Skeletal muscle tissue (tissue), 4 donors: ENCODE measurements around the gene FLT3. TPM values are rescaled to one million over a fixed set of nuclear protein-coding genes. Genes with fewer than 3 reads are reported as not detected.

Experiments
- H3K27ac ChIP-seq: one replicate; pipeline ENCODE4 v1.7.0; 2013; ENCODE audit warnings: mild to moderate bottlenecking, low read depth, low read length, inconsistent platforms
- H3K27me3 ChIP-seq, 3 donors: one replicate each; pipeline ENCODE4 v1.7.0; 2013; ENCODE audit warnings: low read length in 3 of 3; ENCODE audit not compliant: control insufficient read depth in 3 of 3, insufficient read depth in 3 of 3
- H3K36me3 ChIP-seq, 3 donors: one replicate each; pipeline ENCODE4 v1.7.0; 2013; ENCODE audit warnings: low read length in 3 of 3; ENCODE audit not compliant: control insufficient read depth in 3 of 3, insufficient read depth in 3 of 3
- H3K4me1 ChIP-seq, 3 donors: one replicate each; pipeline ENCODE4 v1.7.0; 2013; ENCODE audit warnings: low read length in 3 of 3, mild to moderate bottlenecking in 3 of 3; ENCODE audit not compliant: control insufficient read depth in 3 of 3, insufficient read depth in 3 of 3
- H3K4me3 ChIP-seq, 3 donors: one replicate each; pipeline ENCODE4 v1.7.0; 2013; ENCODE audit warnings: low read length in 3 of 3
- H3K9ac ChIP-seq, 3 donors: one replicate each; pipeline ENCODE4 v1.7.0; 2013; ENCODE audit warnings: low read length in 3 of 3, mild to moderate bottlenecking in 3 of 3, moderate library complexity in 2 of 3, low read depth in 1 of 3
- H3K9me3 ChIP-seq, 3 donors: one replicate each; pipeline ENCODE4 v1.7.0; 2013; ENCODE audit warnings: low read length in 3 of 3; ENCODE audit not compliant: control insufficient read depth in 3 of 3
- total RNA-seq: library from RNA; depleted of rRNA; stranded (reverse); fragments of >200 nt; gene quantifications from one replicate; pipeline ENCODE4 v1.2.3, GENCODE V29; 2014
- donor health status: Osteomylitis.

The FLT3 gene
- total RNA-seq, 1 donor from 2014 or later, result 0.52 TPM

DNA sequence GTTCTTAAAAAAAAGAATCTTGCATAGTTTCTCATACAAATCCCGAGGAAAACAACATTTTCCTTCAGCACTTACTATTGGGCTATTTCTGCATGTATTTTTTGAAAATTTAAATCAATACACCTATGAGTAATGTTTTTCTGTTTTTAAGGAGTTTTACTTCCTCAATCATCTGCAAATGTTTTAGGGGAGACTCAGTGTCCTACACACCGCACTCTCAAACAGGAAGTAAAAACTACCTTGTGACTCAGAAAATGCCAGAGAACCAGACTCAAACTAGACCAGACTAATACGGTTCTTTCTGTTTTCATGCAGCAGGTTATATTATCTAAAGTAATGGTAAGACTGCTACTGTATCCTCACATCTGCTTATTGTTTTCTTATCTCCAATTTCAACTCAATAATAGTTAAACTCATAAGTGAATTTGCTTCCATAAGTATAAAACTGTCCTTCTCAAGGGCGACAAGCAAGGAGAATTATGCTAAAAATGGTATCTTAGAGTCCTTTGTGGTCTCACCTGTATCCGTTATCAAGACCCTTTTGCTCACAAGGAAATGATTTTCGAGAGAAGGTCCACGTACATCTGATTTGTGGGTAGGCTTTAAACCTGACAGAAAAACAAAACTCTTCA lies 52.5 kb downstream of the FLT3 start:
- no peak overlapping the region for H3K9ac ChIP-seq
- no peaks in the 10 kb centered on the region for H3K9me3 ChIP-seq
- H3K27ac ChIP-seq, result no peak overlapping the region
- no peaks in the 10 kb centered on the region for H3K27me3 ChIP-seq
- no peaks in the 10 kb centered on the region for H3K4me1 ChIP-seq
- H3K36me3 ChIP-seq, result no peaks in the 10 kb centered on the region
- H3K4me3 ChIP-seq, result no peak overlapping the region

GRCh38 chr13:28046981-28047380 lies 53.4 kb downstream of the FLT3 start:
- no peaks in the 10 kb centered on the region for H3K27me3 ChIP-seq
- no peak overlapping the region for H3K9ac ChIP-seq

GRCh38 chr13:28045861-28046260 lies 54.5 kb downstream of the FLT3 start:
- H3K9me3 ChIP-seq, result no peaks in the 10 kb centered on the region
- H3K27ac ChIP-seq, result no peak overlapping the region
- H3K9ac ChIP-seq, result no peak overlapping the region
- H3K27me3 ChIP-seq, result no peaks in the 10 kb centered on the region
- H3K36me3 ChIP-seq, result no peaks in the 10 kb centered on the region
- no peaks in the 10 kb centered on the region for H3K4me1 ChIP-seq
- no peak overlapping the region for H3K4me3 ChIP-seq

More at GRCh38 chr13:28046981-28047380, 53.4 kb downstream of the FLT3 start:
- no peak overlapping the region for H3K27ac ChIP-seq
- no peaks in the 10 kb centered on the region for H3K36me3 ChIP-seq
- no peaks in the 10 kb centered on the region for H3K4me1 ChIP-seq
- no peaks in the 10 kb centered on the region for H3K9me3 ChIP-seq
- no peak overlapping the region for H3K4me3 ChIP-seq

- H3K4me3 ChIP-seq, result no peak overlapping the region
- no peaks in the 10 kb centered on the region for H3K9me3 ChIP-seq
- H3K27me3 ChIP-seq, result no peaks in the 10 kb centered on the region
- H3K36me3 ChIP-seq, result no peaks in the 10 kb centered on the region
- H3K9ac ChIP-seq, result no peak overlapping the region
- no peak overlapping the region for H3K27ac ChIP-seq
- H3K4me1 ChIP-seq, result no peaks in the 10 kb centered on the region
Observed at GRCh38 chr13:28044608-28045007, 55.8 kb downstream of the FLT3 start.

DNA sequence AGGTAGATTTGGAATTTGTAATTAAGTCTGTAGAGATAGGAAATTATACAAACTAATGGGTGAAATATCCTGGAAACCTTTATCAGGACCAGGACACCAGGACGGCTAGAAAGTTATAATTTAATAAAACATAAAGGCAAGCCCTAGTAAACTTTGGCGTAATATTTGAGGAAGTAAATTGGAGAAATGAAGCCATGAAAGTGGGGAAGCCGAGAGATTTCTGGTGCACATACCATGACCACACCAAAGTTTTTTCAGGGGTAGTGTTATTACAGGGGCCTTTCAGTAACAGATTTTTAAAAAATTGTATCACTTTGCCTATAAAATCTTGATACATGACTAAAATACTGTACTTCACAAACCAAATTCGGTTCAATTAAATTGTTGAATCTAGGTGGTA lies 57.2 kb downstream of the FLT3 start:
- Histone ChIP-seq H3K4me1 (no peaks in the 10 kb centered on the region), H3K9me3 (no peaks in the 10 kb centered on the region), H3K27ac (no peak overlapping the region), H3K36me3 (no peaks in the 10 kb centered on the region), H3K4me3 (no peak overlapping the region), H3K9ac (no peak overlapping the region), H3K27me3 (no peaks in the 10 kb centered on the region)

DNA sequence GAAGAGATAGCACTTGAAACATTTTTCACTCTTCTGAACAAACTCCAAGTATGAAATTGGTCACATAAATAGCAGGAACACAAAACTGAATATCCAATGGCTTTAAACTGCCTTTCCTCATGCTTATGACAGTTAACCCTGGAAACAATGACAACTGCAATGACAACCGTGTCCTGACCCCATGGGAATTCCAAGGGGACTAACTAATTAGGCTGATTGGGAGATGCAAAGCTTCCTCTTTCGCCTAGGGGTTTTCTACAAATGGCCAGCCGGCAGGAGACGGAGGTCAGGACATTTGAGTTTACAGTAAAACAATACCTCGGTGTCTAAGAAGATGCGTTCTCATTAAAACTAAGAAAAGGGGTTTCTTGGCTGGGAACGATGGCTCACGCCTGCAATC lies 58.9 kb downstream of the FLT3 start:
- Histone ChIP-seq H3K27me3 (no peaks in the 10 kb centered on the region), H3K36me3 (no peaks in the 10 kb centered on the region), H3K4me1 (no peaks in the 10 kb centered on the region), H3K4me3 (no peak overlapping the region), H3K9me3 (no peaks in the 10 kb centered on the region), H3K9ac (no peak overlapping the region), H3K27ac (no peak overlapping the region)

DNA sequence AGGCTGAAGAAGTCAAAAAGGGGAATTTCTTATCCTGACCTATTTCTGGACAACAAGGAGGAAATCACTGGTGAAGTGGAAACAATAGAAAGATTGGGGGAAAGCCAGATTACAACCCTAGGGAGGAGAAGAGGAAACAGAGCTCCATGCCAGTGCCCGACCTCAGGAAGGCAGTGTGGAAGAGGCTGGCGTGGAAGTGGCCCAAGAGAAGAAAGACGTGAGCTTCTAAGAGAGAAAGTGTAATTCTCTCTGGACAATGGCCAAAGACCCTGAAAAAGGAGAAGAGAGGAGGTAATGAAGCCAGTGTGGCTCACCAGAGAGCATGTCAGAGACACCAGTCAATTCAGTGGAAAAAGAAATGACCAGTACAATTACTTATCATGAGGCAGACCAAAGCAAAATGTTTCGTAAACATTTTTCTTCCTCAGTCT lies 59.3 kb downstream of the FLT3 start:
- no peaks in the 10 kb centered on the region for H3K9me3 ChIP-seq
- H3K4me3 ChIP-seq, result no peak overlapping the region
- H3K36me3 ChIP-seq, result no peaks in the 10 kb centered on the region
- H3K27ac ChIP-seq, result no peak overlapping the region
- no peak overlapping the region for H3K9ac ChIP-seq
- H3K27me3 ChIP-seq, result no peaks in the 10 kb centered on the region
- no peaks in the 10 kb centered on the region for H3K4me1 ChIP-seq

GRCh38 chr13:28037399-28037798 lies 63.0 kb downstream of the FLT3 start:
- H3K9ac ChIP-seq, result no peak overlapping the region
- H3K4me1 ChIP-seq, result no peaks in the 10 kb centered on the region
- no peak overlapping the region for H3K4me3 ChIP-seq
- H3K36me3 ChIP-seq, result no peaks in the 10 kb centered on the region
- no peak overlapping the region for H3K27ac ChIP-seq
- peaks cover 0 to 2% (median 0%) of the 10 kb centered on the region in 3 donors for H3K27me3 ChIP-seq
- no peaks in the 10 kb centered on the region for H3K9me3 ChIP-seq

DNA sequence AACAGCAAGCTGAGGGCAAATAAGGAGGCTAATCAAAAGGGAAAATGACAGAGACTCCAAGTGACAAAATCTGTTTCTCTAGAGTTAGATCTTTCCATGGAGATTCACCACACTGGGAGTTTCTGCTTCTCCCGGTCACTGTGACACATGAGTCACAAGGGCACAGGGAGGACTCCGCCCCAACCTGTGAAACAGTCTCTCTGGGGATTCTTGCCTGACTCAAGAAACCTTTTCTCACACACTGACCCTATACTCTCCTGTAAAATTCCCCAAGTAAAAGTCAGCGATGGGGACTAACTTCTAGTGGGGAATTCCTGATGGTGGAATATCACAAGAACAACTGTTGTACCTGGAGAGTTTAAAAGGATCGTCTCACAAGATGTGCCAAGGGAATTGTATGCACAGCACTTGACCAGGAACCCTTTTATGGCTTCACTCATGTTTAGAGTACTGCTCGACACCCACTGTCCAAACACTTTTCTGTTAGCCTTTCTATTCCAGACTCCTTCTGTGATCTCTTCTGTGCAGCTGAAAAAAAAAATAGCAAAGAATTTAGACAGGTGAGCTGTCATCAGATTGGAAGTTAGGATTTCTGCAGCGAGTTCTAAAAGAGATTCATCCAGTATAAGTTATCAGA lies 65.1 kb downstream of the FLT3 start:
- no peaks in the 10 kb centered on the region for H3K4me1 ChIP-seq

DNA sequence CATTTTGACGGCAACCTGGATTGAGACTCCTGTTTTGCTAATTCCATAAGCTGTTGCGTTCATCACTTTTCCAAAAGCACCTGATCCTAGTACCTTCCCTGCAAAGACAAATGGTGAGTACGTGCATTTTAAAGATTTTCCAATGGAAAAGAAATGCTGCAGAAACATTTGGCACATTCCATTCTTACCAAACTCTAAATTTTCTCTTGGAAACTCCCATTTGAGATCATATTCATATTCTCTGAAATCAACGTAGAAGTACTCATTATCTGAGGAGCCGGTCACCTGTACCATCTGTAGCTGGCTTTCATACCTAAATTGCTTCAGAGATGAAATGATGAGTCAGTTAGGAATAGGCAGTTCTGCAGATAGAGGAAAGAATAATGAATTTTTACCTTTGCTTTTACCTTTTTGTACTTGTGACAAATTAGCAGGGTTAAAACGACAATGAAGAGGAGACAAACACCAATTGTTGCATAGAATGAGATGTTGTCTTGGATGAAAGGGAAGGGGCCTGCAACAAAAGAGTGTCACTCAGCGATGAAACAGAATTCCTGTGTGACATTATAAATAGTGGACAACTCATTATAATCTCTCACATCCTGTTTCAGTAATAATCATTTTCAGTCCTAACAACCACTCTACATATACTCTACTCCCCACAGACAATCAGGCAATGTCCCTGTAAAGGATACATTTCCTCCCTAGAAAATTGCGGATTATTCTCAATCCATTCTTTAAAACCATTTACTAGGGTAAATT lies 66.3 kb downstream of the FLT3 start:
- Histone ChIP-seq H3K9me3 (no peaks in the 10 kb centered on the region), H3K4me3 (no peak overlapping the region), H3K27ac (no peak overlapping the region), H3K36me3 (no peaks in the 10 kb centered on the region), H3K27me3 (peaks cover 0 to 5% (median 5%) of the 10 kb centered on the region in 3 donors), H3K4me1 (no peaks in the 10 kb centered on the region), H3K9ac (no peak overlapping the region)

More for the DNA sequence above, 65.1 kb downstream of the FLT3 start:
- no peak overlapping the region for H3K9ac ChIP-seq
- no peaks in the 10 kb centered on the region for H3K9me3 ChIP-seq
- peaks cover 0 to 5% (median 2%) of the 10 kb centered on the region in 3 donors for H3K27me3 ChIP-seq
- no peaks in the 10 kb centered on the region for H3K36me3 ChIP-seq
- H3K4me3 ChIP-seq, result no peak overlapping the region
- H3K27ac ChIP-seq, result no peak overlapping the region
